ENCODE results near the gene TMIE. TPM values are rescaled to one million over a fixed set of nuclear protein-coding genes. Genes with fewer than 3 reads are reported as not detected.
"Not testable (repeated sequence)": the region's sequence is repeated elsewhere in the genome, so short reads cannot be mapped to it uniquely, and the experiment has no call there.

The TMIE gene
- total RNA-seq, 1 experiment from 2014 or later: not detected

- in situ Hi-C loops (cut with HindIII; ENCODE audit: low sequenced_read_pairs): no loop called here
- DNase-seq (ENCODE audit: low spot score): no peak
These were observed 15.6 kb downstream of the TMIE start for GRCh38 chr3:46716461-46717441.

- in situ Hi-C loops (cut with HindIII; ENCODE audit: low sequenced_read_pairs): no loop called here
- DNase-seq (ENCODE audit: low spot score): no peak
These were observed 16.4 kb downstream of the TMIE start, which contains the start of gene PRSS50 for GRCh38 chr3:46717447-46718231. Gene PRSS50 (minus strand): TSS chr3:46717869. CDS start chr3:46717824, 45 bp downstream.

- DNase-seq (ENCODE audit: low spot score): no peak
- in situ Hi-C loops (cut with HindIII; ENCODE audit: low sequenced_read_pairs): no loop called here
These were observed 17.9 kb downstream of the TMIE start for GRCh38 chr3:46719044-46719565.

GRCh38 chr3:46719735-46720271 lies 18.6 kb downstream of the TMIE start:
- in situ Hi-C loops (cut with HindIII; ENCODE audit: low sequenced_read_pairs): no loop called here
- no peak for DNase-seq (ENCODE audit: low spot score)

- in situ Hi-C loops (cut with HindIII; ENCODE audit: low sequenced_read_pairs): no loop called here
- no peak for DNase-seq (ENCODE audit: low spot score)
These were observed 19.8 kb downstream of the TMIE start for GRCh38 chr3:46721009-46721408.

- no peak for DNase-seq (ENCODE audit: low spot score)
- in situ Hi-C loops (cut with HindIII; ENCODE audit: low sequenced_read_pairs): no loop called here
These were observed 21.3 kb downstream of the TMIE start for GRCh38 chr3:46722443-46722842.

GRCh38 chr3:46724424-46724823 lies 23.2 kb downstream of the TMIE start:
- DNase-seq (ENCODE audit: low spot score): no peak
- in situ Hi-C loops (cut with HindIII; ENCODE audit: low sequenced_read_pairs): no loop called here

GRCh38 chr3:46725621-46726314 lies 24.6 kb downstream of the TMIE start:
- no peak for DNase-seq (ENCODE audit: low spot score)
- in situ Hi-C loops (cut with HindIII; ENCODE audit: low sequenced_read_pairs): no loop called here

GRCh38 chr3:46729038-46729437 lies 27.8 kb downstream of the TMIE start:
- in situ Hi-C loops (cut with HindIII; ENCODE audit: low sequenced_read_pairs): no loop called here
- no peak for DNase-seq (ENCODE audit: low spot score)

GRCh38 chr3:46730819-46731218 lies 29.6 kb downstream of the TMIE start:
- in situ Hi-C loops (cut with HindIII; ENCODE audit: low sequenced_read_pairs): no loop called here
- no peak for DNase-seq (ENCODE audit: low spot score)

- no peak for DNase-seq (ENCODE audit: low spot score)
- in situ Hi-C loops (cut with HindIII; ENCODE audit: low sequenced_read_pairs): no loop called here
These were observed 30.6 kb downstream of the TMIE start for GRCh38 chr3:46731795-46732194.

GRCh38 chr3:46733026-46733800 lies 32.0 kb downstream of the TMIE start:
- DNase-seq (ENCODE audit: low spot score): no peak
- in situ Hi-C loops (cut with HindIII; ENCODE audit: low sequenced_read_pairs): no loop called here

GRCh38 chr3:46734773-46735172 lies 33.6 kb downstream of the TMIE start:
- in situ Hi-C loops (cut with HindIII; ENCODE audit: low sequenced_read_pairs): no loop called here

GRCh38 chr3:46736006-46736872 lies 35.0 kb downstream of the TMIE start:
- in situ Hi-C loops (cut with HindIII; ENCODE audit: low sequenced_read_pairs): no loop called here
- no peak for DNase-seq (ENCODE audit: low spot score)

More at GRCh38 chr3:46734773-46735172, 33.6 kb downstream of the TMIE start:
- DNase-seq (ENCODE audit: low spot score): no peak

GRCh38 chr3:46737329-46737731 lies 36.1 kb downstream of the TMIE start:
- in situ Hi-C loops (cut with HindIII; ENCODE audit: low sequenced_read_pairs): no loop called here
- no peak for DNase-seq (ENCODE audit: low spot score)

- DNase-seq (ENCODE audit: low spot score); in situ Hi-C loops (cut with HindIII; ENCODE audit: low sequenced_read_pairs): not testable (repeated sequence)
These were observed 38.4 kb downstream of the TMIE start for GRCh38 chr3:46739565-46739964.

GRCh38 chr3:46742992-46743585 lies 41.9 kb downstream of the TMIE start:
- in situ Hi-C loops (cut with HindIII; ENCODE audit: low sequenced_read_pairs): no loop called here

More at GRCh38 chr3:46742992-46743585, 41.9 kb downstream of the TMIE start:
- DNase-seq (ENCODE audit: low spot score): no peak
